GM12873 (cell line): ENCODE data around the gene CIROP.

ENCODE experiments used
- TF ChIP-seq, protein P1 (sequence below): IDR thresholded peaks from 2 replicates; pipeline ENCODE4 v1.5.1; 2012; ENCODE audit warnings: low read depth, mild to moderate bottlenecking, moderate library complexity, low read length, control low read depth; ENCODE audit not compliant: insufficient read depth; ENCODE audit errors: missing control alignments

The CIROP gene

DNA sequence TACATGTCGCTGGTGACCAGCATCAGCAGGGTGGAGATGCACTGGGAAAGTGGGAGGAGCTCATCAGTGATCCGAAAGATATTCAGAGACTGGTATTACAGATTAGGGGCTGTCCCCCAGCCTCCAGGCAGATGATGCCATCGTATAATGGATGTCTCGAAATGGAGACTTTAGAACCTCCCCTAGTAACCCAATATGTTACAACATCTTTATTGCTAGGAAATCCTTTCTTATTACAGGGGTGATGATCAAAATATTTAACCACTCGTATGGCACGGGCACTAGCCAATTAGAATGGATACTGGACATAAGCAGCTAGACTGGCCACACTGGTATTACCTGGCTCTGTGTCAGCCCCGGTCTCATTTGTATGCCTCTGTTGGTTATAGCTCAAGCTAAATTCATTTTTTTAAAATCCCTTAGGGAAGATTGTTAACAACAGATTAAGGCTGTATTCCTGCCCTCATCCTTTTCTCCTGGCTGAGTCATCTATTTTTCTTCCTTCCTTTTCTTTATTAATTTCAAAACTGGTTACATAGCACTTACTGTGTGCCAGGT is 25.0 kb upstream of the CIROP start:
- TF ChIP-seq, protein P1, sequence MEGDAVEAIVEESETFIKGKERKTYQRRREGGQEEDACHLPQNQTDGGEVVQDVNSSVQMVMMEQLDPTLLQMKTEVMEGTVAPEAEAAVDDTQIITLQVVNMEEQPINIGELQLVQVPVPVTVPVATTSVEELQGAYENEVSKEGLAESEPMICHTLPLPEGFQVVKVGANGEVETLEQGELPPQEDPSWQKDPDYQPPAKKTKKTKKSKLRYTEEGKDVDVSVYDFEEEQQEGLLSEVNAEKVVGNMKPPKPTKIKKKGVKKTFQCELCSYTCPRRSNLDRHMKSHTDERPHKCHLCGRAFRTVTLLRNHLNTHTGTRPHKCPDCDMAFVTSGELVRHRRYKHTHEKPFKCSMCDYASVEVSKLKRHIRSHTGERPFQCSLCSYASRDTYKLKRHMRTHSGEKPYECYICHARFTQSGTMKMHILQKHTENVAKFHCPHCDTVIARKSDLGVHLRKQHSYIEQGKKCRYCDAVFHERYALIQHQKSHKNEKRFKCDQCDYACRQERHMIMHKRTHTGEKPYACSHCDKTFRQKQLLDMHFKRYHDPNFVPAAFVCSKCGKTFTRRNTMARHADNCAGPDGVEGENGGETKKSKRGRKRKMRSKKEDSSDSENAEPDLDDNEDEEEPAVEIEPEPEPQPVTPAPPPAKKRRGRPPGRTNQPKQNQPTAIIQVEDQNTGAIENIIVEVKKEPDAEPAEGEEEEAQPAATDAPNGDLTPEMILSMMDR = no peak

- TF ChIP-seq, protein P1 = no peak
These were observed 24.4 kb upstream of the CIROP start for GRCh38 chr14:23128969-23129758.

GRCh38 chr14:23127861-23128260 is 23.1 kb upstream of the CIROP start:
- TF ChIP-seq, protein P1 = no peak

DNA sequence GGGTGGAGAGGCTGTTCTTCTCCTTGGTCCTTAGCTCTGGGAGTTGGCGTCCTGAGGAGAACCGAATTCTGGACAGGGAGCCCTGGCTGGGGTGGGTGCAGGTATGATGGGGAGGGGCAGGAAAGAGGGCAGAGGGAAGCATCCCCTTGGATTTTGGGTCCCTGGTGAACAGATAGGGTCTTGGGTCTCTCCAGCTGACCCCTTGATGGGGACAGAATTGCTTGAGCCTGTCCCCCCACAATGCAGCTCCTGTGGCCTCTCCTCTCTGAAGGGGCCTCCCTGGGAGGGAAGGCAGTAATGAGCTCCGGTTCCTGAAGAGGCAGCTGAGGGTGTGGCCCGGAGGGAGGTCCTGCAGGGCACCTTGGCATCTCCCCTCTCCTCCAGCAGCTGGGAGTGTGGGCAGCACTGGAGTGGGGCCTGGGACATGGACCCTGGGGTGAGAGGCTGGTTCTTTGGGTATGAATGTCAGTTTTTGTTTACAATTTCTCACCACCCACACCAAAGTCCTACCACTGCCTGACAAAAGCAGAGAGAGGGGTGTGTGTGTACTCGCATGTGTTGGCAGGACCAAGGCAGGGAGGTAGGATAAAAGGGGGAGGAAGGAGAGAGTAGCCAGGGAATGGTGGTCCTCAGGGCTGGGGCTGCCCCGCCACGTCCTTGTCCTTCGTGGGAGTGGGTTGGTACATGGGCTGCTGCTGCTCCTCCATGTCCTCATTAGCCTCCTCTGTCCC is 21.9 kb upstream of the CIROP start:
- TF ChIP-seq, protein P1 = no peak

DNA sequence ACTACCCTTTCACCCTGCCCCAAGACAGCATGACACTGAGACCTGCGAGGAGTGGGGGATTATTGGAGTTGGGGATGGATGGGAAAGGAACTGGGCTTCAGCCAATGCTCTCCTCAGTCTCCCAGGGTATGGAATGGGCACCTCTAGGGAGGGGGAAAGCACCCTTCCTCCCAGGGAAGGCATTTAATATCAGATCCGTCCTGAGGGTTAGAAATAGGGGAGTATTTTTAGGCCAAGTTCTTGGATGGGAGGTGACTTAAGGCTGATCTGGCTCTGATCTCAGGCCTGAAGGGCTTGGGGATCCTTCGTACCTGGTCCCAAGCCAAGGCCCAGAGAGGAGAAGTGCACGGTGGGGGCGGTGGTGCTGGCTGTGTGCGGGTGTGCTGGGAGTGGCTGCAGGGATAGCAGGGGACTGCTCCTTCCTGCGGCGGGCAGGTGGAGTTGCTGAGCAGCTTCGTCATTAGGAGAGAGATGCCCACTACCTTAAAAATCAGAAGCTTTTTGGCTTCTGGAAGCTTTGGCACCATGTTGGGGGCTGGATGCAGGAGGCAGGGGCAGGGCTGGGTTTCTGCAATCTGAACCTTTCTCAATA is 21.2 kb upstream of the CIROP start:
- TF ChIP-seq, protein P1 = no peak

- TF ChIP-seq, protein P1 = no peak
These were observed 20.2 kb upstream of the CIROP start for GRCh38 chr14:23125011-23125410.

DNA sequence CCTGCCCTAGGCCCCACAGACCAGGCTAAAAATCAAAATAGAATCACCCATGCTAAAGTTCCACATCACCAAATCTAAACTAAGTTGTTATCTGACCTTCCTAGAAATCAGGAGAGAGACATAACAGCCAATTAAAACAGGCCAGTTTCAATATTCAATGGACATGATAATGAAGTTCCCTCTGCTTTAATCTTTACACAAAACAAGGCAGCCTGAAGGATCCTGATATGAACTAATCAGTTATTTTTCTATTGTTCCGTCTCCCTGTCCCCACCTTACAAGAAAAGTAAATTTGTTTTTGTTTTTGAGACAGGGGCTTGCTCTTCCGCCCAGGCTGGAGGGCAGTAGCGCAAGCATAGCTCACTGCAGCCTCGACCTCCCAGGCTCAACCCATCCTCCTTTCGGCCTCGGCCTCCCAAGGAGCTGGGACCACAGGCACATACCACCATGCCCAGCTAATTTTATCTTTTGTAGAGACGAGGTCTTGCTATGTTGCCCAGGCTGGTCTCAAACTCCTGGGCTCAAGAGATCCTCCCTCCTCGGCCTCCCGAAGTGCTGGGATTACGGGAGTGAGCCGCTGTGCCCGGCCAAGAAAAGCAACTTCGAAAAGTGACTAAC is 19.7 kb upstream of the CIROP start:
- TF ChIP-seq, protein P1 = no peak
